ENCODE data around the gene OR10G2.
"Not testable (repeated sequence)": the region's sequence is repeated elsewhere in the genome, so short reads cannot be mapped to it uniquely, and the experiment has no call there.

The OR10G2 gene

DNA sequence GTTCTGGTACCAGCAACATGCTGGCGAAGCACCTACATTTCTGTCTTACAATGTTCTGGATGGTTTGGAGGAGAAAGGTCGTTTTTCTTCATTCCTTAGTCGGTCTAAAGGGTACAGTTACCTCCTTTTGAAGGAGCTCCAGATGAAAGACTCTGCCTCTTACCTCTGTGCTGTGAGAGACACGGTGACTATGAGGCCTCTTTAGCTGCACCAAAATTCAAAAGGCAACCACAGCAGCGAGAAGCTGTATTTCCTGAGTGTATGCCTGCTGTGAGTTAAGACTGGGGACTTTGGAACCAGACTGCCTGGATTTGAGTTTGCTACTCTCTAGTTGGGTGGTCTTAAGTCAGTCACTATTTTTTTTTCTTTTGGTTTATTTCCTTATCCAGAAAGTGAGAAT is 8.7 kb upstream of the OR10G2 start:
- Histone ChIP-seq H3K4me1 (ENCODE audit: control insufficient read depth, insufficient read depth, low read length) (no peaks in the 10 kb centered on the region), H3K27ac (ENCODE audit: low read depth, low read length) (no peak overlapping the region)

DNA sequence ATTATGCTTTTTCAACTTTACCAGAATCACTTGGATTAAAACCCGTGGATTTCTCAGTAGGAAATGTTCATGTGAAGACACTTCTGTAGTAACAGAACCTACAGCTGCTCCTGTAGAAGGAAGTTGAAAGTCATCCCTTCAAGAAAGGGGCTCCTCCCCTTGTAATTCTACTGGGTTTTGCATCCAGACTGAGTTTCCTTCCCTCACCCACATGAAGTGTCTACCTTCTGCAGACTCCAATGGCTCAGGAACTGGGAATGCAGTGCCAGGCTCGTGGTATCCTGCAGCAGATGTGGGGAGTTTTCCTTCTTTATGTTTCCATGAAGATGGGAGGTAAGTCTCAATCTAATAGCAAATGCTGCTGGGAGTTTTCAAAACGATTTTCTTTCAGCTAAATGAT is 7.9 kb upstream of the OR10G2 start:
- Histone ChIP-seq H3K27me3 (ENCODE audit: control insufficient read depth, insufficient read depth, low read length) (no peaks in the 10 kb centered on the region), H3K27ac (ENCODE audit: low read depth, low read length) (no peak overlapping the region), H3K9ac (ENCODE audit: low read length) (no peak overlapping the region), H3K36me3 (ENCODE audit: control insufficient read depth, insufficient read depth, low read length) (no peaks in the 10 kb centered on the region), H3K4me1 (ENCODE audit: control insufficient read depth, insufficient read depth, low read length) (no peaks in the 10 kb centered on the region), H3K4me3 (ENCODE audit: low read length) (no peak overlapping the region)

More for the DNA sequence above, 8.7 kb upstream of the OR10G2 start:
- H3K9ac ChIP-seq (ENCODE audit: low read length), result no peak overlapping the region
- no peaks in the 10 kb centered on the region for H3K27me3 ChIP-seq (ENCODE audit: control insufficient read depth, insufficient read depth, low read length)
- no peak overlapping the region for H3K4me3 ChIP-seq (ENCODE audit: low read length)
- no peaks in the 10 kb centered on the region for H3K36me3 ChIP-seq (ENCODE audit: control insufficient read depth, insufficient read depth, low read length)

DNA sequence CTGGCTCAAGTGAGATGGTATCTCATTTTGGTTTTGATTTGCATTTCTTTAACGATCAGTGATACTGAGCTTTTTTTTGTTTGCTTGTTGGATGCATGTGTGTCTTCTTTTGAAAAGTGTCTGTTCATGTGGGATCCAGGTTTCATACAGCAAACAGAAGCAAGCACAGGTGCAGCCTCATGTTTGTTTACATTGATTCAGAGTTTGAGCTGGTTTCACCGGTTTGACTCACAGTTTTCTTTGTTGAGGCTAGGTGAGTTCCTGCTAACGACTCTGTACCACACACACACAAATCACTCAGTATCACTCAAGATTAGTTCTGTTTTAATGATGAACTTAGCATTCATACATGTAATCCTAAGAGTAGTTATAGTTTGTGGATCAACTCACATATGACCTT is 3.7 kb downstream of the OR10G2 start:
- H3K27me3 ChIP-seq (ENCODE audit: control insufficient read depth, insufficient read depth, low read length), result no peaks in the 10 kb centered on the region
- H3K27ac ChIP-seq (ENCODE audit: low read depth, low read length), result no peak overlapping the region
- no peaks in the 10 kb centered on the region for H3K4me1 ChIP-seq (ENCODE audit: control insufficient read depth, insufficient read depth, low read length)
- H3K36me3 ChIP-seq (ENCODE audit: control insufficient read depth, insufficient read depth, low read length), result no peaks in the 10 kb centered on the region
- no peak overlapping the region for H3K9ac ChIP-seq (ENCODE audit: low read length)
- no peak overlapping the region for H3K4me3 ChIP-seq (ENCODE audit: low read length)

DNA sequence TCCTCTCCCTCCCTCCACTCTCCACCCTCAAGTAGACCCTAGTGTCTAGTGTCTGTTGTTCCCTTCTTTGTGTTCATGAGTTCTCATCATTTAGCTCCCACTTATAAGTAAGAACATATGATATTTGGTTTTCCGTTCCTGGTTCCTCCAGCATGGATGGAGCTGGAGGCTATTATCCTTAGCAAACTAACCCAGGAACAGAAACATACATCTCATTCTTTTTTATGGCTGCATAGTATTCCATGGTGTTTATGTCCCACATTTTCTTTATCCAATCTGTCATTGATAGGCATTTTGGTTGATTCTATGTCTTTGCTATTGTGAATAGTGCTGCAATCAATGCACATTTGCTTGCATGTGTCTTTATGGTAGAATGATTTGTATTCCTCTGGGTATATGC is 4.2 kb downstream of the OR10G2 start:
- not testable (repeated sequence) for H3K4me3 ChIP-seq (ENCODE audit: low read length); H3K27ac ChIP-seq (ENCODE audit: low read depth, low read length); H3K36me3 ChIP-seq (ENCODE audit: control insufficient read depth, insufficient read depth, low read length); H3K9ac ChIP-seq (ENCODE audit: low read length); H3K27me3 ChIP-seq (ENCODE audit: control insufficient read depth, insufficient read depth, low read length); H3K4me1 ChIP-seq (ENCODE audit: control insufficient read depth, insufficient read depth, low read length)

- H3K4me3 ChIP-seq (ENCODE audit: low read length), result no peak overlapping the region
- no peak overlapping the region for H3K27ac ChIP-seq (ENCODE audit: low read depth, low read length)
- H3K9ac ChIP-seq (ENCODE audit: low read length), result no peak overlapping the region
- no peaks in the 10 kb centered on the region for H3K4me1 ChIP-seq (ENCODE audit: control insufficient read depth, insufficient read depth, low read length)
- no peaks in the 10 kb centered on the region for H3K27me3 ChIP-seq (ENCODE audit: control insufficient read depth, insufficient read depth, low read length)
- H3K36me3 ChIP-seq (ENCODE audit: control insufficient read depth, insufficient read depth, low read length), result no peaks in the 10 kb centered on the region
Measured at GRCh38 chr14:21626491-21627230, 8.1 kb downstream of the OR10G2 start.

DNA sequence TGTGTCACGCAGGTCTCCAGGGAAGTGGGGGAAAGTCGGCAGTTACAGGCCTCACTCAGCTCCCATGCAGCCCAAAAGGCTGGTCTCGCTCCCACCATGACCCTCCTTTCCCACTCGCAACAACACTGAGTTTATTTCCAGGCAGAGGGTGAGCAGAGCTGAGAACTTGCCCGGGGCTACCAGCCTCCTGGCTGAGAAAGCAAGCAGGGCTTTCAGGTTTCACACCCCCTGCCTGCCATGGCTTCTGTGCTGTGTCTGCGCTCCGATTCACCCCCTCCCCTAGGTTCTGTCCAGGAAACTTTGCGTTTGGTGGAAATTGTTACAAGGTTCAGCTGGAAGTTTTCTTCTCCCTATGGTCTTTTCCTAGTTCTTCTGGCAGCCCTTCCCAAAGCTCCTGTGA is 17.1 kb downstream of the OR10G2 start:
- Histone ChIP-seq H3K36me3 (ENCODE audit: control insufficient read depth, insufficient read depth, low read length) (no peaks in the 10 kb centered on the region), H3K4me1 (ENCODE audit: control insufficient read depth, insufficient read depth, low read length) (no peaks in the 10 kb centered on the region), H3K4me3 (ENCODE audit: low read length) (no peak overlapping the region), H3K9ac (ENCODE audit: low read length) (no peak overlapping the region), H3K27me3 (ENCODE audit: control insufficient read depth, insufficient read depth, low read length) (no peaks in the 10 kb centered on the region), H3K27ac (ENCODE audit: low read depth, low read length) (no peak overlapping the region)

DNA sequence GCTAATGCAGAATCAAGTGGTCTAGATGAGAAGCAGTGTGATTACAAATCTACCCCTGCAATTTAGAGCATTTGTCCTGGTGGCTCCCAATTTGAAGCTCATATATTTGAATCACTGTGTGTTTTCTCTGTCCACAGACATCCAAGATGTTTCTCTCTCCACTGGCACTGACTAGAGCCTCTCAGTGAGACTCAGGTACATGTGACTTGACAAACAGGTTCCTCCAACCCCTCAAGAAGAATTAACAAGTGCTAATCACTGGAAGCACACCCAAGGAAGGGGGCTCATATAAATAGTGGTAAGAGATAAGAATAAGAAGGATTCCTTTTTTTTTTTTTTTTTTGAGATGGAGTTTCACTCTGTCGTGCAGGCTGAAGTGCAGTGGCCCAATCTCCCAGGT is 20.5 kb downstream of the OR10G2 start:
- H3K9ac ChIP-seq (ENCODE audit: low read length), result no peak overlapping the region
- H3K27me3 ChIP-seq (ENCODE audit: control insufficient read depth, insufficient read depth, low read length), result no peaks in the 10 kb centered on the region
- no peak overlapping the region for H3K4me3 ChIP-seq (ENCODE audit: low read length)
- H3K4me1 ChIP-seq (ENCODE audit: control insufficient read depth, insufficient read depth, low read length), result no peaks in the 10 kb centered on the region
- H3K27ac ChIP-seq (ENCODE audit: low read depth, low read length), result no peak overlapping the region
- H3K36me3 ChIP-seq (ENCODE audit: control insufficient read depth, insufficient read depth, low read length), result no peaks in the 10 kb centered on the region

GRCh38 chr14:21612324-21612723 is 22.4 kb downstream of the OR10G2 start:
- H3K36me3 ChIP-seq (ENCODE audit: control insufficient read depth, insufficient read depth, low read length), result no peaks in the 10 kb centered on the region
- no peak overlapping the region for H3K27ac ChIP-seq (ENCODE audit: low read depth, low read length)
- no peaks in the 10 kb centered on the region for H3K4me1 ChIP-seq (ENCODE audit: control insufficient read depth, insufficient read depth, low read length)
- no peaks in the 10 kb centered on the region for H3K27me3 ChIP-seq (ENCODE audit: control insufficient read depth, insufficient read depth, low read length)
- no peak overlapping the region for H3K4me3 ChIP-seq (ENCODE audit: low read length)
- no peak overlapping the region for H3K9ac ChIP-seq (ENCODE audit: low read length)

GRCh38 chr14:21602181-21602580 is 32.6 kb downstream of the OR10G2 start:
- not testable (repeated sequence) for H3K4me1 ChIP-seq (ENCODE audit: control insufficient read depth, insufficient read depth, low read length); H3K36me3 ChIP-seq (ENCODE audit: control insufficient read depth, insufficient read depth, low read length); H3K9ac ChIP-seq (ENCODE audit: low read length); H3K27ac ChIP-seq (ENCODE audit: low read depth, low read length); H3K27me3 ChIP-seq (ENCODE audit: control insufficient read depth, insufficient read depth, low read length); H3K4me3 ChIP-seq (ENCODE audit: low read length)

DNA sequence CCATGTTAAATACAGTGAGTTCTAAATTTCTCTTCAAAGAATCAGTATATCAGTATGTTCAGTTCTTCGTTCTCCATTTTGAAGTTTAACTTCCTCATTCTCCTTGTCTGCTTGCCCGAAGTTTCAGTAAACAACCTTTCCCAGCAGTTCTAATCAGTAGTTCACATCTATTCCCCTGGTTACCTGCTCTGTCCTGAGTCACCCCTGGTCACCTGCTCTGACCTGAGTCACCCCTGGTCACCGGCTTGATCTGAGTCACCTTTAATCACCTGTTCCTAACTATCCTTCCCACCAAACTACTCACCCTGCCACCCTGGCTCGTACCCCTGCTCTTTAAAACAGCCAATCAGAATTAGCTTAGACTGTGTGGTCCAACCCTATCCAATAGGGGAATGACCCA is 45.4 kb downstream of the OR10G2 start:
- Histone ChIP-seq H3K36me3 (ENCODE audit: control insufficient read depth, insufficient read depth, low read length) (no peaks in the 10 kb centered on the region), H3K9ac (ENCODE audit: low read length) (no peak overlapping the region), H3K4me1 (ENCODE audit: control insufficient read depth, insufficient read depth, low read length) (no peaks in the 10 kb centered on the region), H3K27ac (ENCODE audit: low read depth, low read length) (no peak overlapping the region), H3K27me3 (ENCODE audit: control insufficient read depth, insufficient read depth, low read length) (no peaks in the 10 kb centered on the region), H3K4me3 (ENCODE audit: low read length) (no peak overlapping the region)

Data from rectal smooth muscle tissue (tissue), 1 donor.